ENCODE measurements around the gene CHST8. TPM values are rescaled to one million over a fixed set of nuclear protein-coding genes. Genes with fewer than 3 reads are reported as not detected.

Gene CHST8
- total RNA-seq, 6 experiments from 2014 or later: not detected

GRCh38 chr19:33670398-33670797, 48.6 kb downstream of the CHST8 start:
- H3K4me3 Mint-ChIP-seq: no peak overlapping the region
- no peak for TF ChIP-seq CTCF (IDR thresholded peaks at IDR 0.05)
- H3K27ac Mint-ChIP-seq: no peak overlapping the region
- H3K9me3 Mint-ChIP-seq: peaks cover 63% of the 10 kb centered on the region
- H3K27me3 Mint-ChIP-seq (ENCODE audit: insufficient read depth): peaks cover 5% of the 10 kb centered on the region; the same call in 1 of the 2 replicates
- H3K36me3 Mint-ChIP-seq (ENCODE audit: low read depth): peaks cover 7% of the 10 kb centered on the region
- no peak for DNase-seq
- no peaks in the 10 kb centered on the region for H3K4me1 Mint-ChIP-seq (ENCODE audit: low read depth)

GRCh38 chr19:33671211-33671610, 49.5 kb downstream of the CHST8 start:
- Mint-ChIP-seq H3K36me3 (ENCODE audit: low read depth) (peaks cover 7% of the 10 kb centered on the region), H3K4me1 (ENCODE audit: low read depth) (no peaks in the 10 kb centered on the region), H3K9me3 (peaks cover 61% of the 10 kb centered on the region), H3K4me3 (no peak overlapping the region), H3K27me3 (ENCODE audit: insufficient read depth) (peaks cover 3% of the 10 kb centered on the region; the same call in 1 of the 2 replicates), H3K27ac (no peak overlapping the region)
- no peak for TF ChIP-seq CTCF (IDR thresholded peaks at IDR 0.05)
- DNase-seq: no peak

- Mint-ChIP-seq H3K27me3 (ENCODE audit: insufficient read depth) (peaks cover 3% of the 10 kb centered on the region; the same call in 1 of the 2 replicates), H3K9me3 (peaks cover 60% of the 10 kb centered on the region), H3K36me3 (ENCODE audit: low read depth) (peaks cover 7% of the 10 kb centered on the region), H3K4me1 (ENCODE audit: low read depth) (no peaks in the 10 kb centered on the region), H3K27ac (no peak overlapping the region), H3K4me3 (no peak overlapping the region)
- DNase-seq: no peak
- no peak for TF ChIP-seq CTCF (IDR thresholded peaks at IDR 0.05)
Observed at GRCh38 chr19:33673258-33673875, 51.6 kb downstream of the CHST8 start.

- peaks cover 59% of the 10 kb centered on the region for H3K9me3 Mint-ChIP-seq
- H3K4me3 Mint-ChIP-seq: no peak overlapping the region
- H3K27ac Mint-ChIP-seq: no peak overlapping the region
- H3K27me3 Mint-ChIP-seq (ENCODE audit: insufficient read depth): peaks cover 3% of the 10 kb centered on the region
- TF ChIP-seq CTCF (IDR thresholded peaks at IDR 0.05): no peak
- H3K36me3 Mint-ChIP-seq (ENCODE audit: low read depth): peaks cover 7% of the 10 kb centered on the region
- DNase-seq: no peak
- H3K4me1 Mint-ChIP-seq (ENCODE audit: low read depth): no peaks in the 10 kb centered on the region
Observed at GRCh38 chr19:33673996-33674625, 52.4 kb downstream of the CHST8 start.

GRCh38 chr19:33674626-33675367, 53.0 kb downstream of the CHST8 start:
- no peak for DNase-seq
- Mint-ChIP-seq H3K9me3 (peaks cover 62% of the 10 kb centered on the region), H3K4me3 (no peak overlapping the region), H3K36me3 (ENCODE audit: low read depth) (peaks cover 7% of the 10 kb centered on the region), H3K27me3 (ENCODE audit: insufficient read depth) (peaks cover 3% of the 10 kb centered on the region), H3K27ac (no peak overlapping the region), H3K4me1 (ENCODE audit: low read depth) (no peaks in the 10 kb centered on the region)
- TF ChIP-seq CTCF (IDR thresholded peaks at IDR 0.05): no peak
